Mesendoderm (in vitro differentiated cells): ENCODE results near the gene KLRF2.

Source experiments
- DNase-seq: peaks from one replicate; pipeline ENCODE4 v3.0.0; 2013
- H2AK5ac ChIP-seq: 2 replicates; pipeline ENCODE4 v1.6.1; 2013; ENCODE audit warnings: low read length, inconsistent platforms
- H2BK120ac ChIP-seq: 2 replicates; pipeline ENCODE4 v1.6.1; 2013; ENCODE audit warnings: low read depth, mild to moderate bottlenecking, low read length, moderate library complexity, mixed read lengths
- H2BK15ac ChIP-seq: replicated peaks from 2 replicates; pipeline ENCODE4 v1.6.1; 2013; ENCODE audit warnings: low read depth, mild to moderate bottlenecking, moderate library complexity
- H2BK5ac ChIP-seq: 2 replicates; pipeline ENCODE4 v1.6.1; 2013; ENCODE audit warnings: low read length, inconsistent platforms
- H3K18ac ChIP-seq: 2 replicates; pipeline ENCODE4 v1.6.1; 2013; ENCODE audit warnings: mild to moderate bottlenecking, low read length, mixed read lengths
- H3K23ac ChIP-seq: one replicate; pipeline ENCODE4 v1.6.1; 2013; ENCODE audit warnings: low read length
- H3K27ac ChIP-seq: 2 replicates; pipeline ENCODE4 v1.5.1; 2013; ENCODE audit warnings: low read depth, mild to moderate bottlenecking, inconsistent platforms, low read length, moderate library complexity
- H3K27me3 ChIP-seq: 2 replicates; pipeline ENCODE4 v1.6.1; 2013; ENCODE audit warnings: low read length, control low read depth, mild to moderate bottlenecking, inconsistent platforms; ENCODE audit not compliant: insufficient read depth, poor library complexity
- H3K36me3 ChIP-seq: 2 replicates; pipeline ENCODE4 v1.6.1; 2013; ENCODE audit warnings: low read length, inconsistent platforms; ENCODE audit not compliant: control insufficient read depth, insufficient read depth
- H3K4ac ChIP-seq: one replicate; pipeline ENCODE4 v1.6.1; 2013; ENCODE audit warnings: low read depth, mild to moderate bottlenecking, low read length, moderate library complexity
- H3K4me1 ChIP-seq: 2 replicates; pipeline ENCODE4 v1.6.1; 2013; ENCODE audit warnings: low read depth, low read length, inconsistent platforms; ENCODE audit not compliant: control insufficient read depth
- H3K4me2 ChIP-seq: 2 replicates; pipeline ENCODE4 v1.6.1; 2013; ENCODE audit warnings: low read length
- H3K4me3 ChIP-seq: 2 replicates; pipeline ENCODE4 v1.5.1; 2013; ENCODE audit warnings: mild to moderate bottlenecking, low read length
- H3K56ac ChIP-seq: one replicate; pipeline ENCODE4 v1.6.1; 2013; ENCODE audit warnings: low read length
- H3K79me1 ChIP-seq: 2 replicates; pipeline ENCODE4 v1.6.1; 2013; ENCODE audit warnings: low read length, inconsistent platforms
- H3K79me2 ChIP-seq: 2 replicates; pipeline ENCODE4 v1.6.1; 2013; ENCODE audit warnings: mild to moderate bottlenecking, low read length; ENCODE audit not compliant: control insufficient read depth, insufficient read depth
- H3K9ac ChIP-seq: 2 replicates; pipeline ENCODE4 v1.6.1; 2013; ENCODE audit warnings: low read length, inconsistent platforms
- H4K5ac ChIP-seq: one replicate; pipeline ENCODE4 v1.6.1; 2013; ENCODE audit warnings: low read length
- H4K8ac ChIP-seq: one replicate; pipeline ENCODE4 v1.6.1; 2013; ENCODE audit warnings: low read depth, mild to moderate bottlenecking, control low read depth, low read length, moderate library complexity
- WGBS: extraction: QIAGEN DNeasy Blood & Tissue Kit; methylation state at CpG from one replicate; pipeline ENCODE4 v1.1.7; 2013; ENCODE audit warnings: low lambda C conversion rate, missing lambda C conversion rate; ENCODE audit not compliant: insufficient coverage; ENCODE audit errors: extremely low coverage; 5-methylcytosine and 5-hydroxymethylcytosine counted together

Gene KLRF2

GRCh38 chr12:9868311-9868801, 12.9 kb upstream of the KLRF2 start:
- Histone ChIP-seq H3K4ac (no peak overlapping the region), H3K27ac (no peak overlapping the region), H2BK120ac (no peak overlapping the region), H3K27me3 (no peaks in the 10 kb centered on the region), H2AK5ac (no peak overlapping the region), H4K5ac (no peak overlapping the region), H3K36me3 (no peaks in the 10 kb centered on the region), H3K4me3 (no peak overlapping the region), H3K18ac (no peak overlapping the region), H3K79me1 (no peaks in the 10 kb centered on the region), H3K79me2 (no peaks in the 10 kb centered on the region), H3K56ac (no peak overlapping the region), H3K9ac (no peak overlapping the region), H3K4me1 (peaks cover 2% of the 10 kb centered on the region), H4K8ac (no peak overlapping the region), H2BK15ac (no peak overlapping the region), H2BK5ac (no peak overlapping the region), H3K4me2 (no peak overlapping the region), H3K23ac (no peak overlapping the region)
- no peak for DNase-seq
- WGBS, result no CpG with 5 or more reads among the region's 11 CpGs

- Histone ChIP-seq H4K8ac (no peak overlapping the region), H3K18ac (no peak overlapping the region), H2BK120ac (no peak overlapping the region), H3K4me2 (no peak overlapping the region), H3K36me3 (no peaks in the 10 kb centered on the region), H2BK5ac (no peak overlapping the region), H3K79me1 (no peaks in the 10 kb centered on the region), H3K4me3 (no peak overlapping the region), H3K23ac (no peak overlapping the region), H3K79me2 (no peaks in the 10 kb centered on the region), H4K5ac (no peak overlapping the region), H3K27me3 (no peaks in the 10 kb centered on the region), H3K56ac (no peak overlapping the region), H2AK5ac (no peak overlapping the region), H3K9ac (no peak overlapping the region), H3K4me1 (peaks cover 2% of the 10 kb centered on the region), H3K27ac (no peak overlapping the region), H2BK15ac (no peak overlapping the region), H3K4ac (no peak overlapping the region)
- DNase-seq, result no peak
- WGBS, result 100% methylated on average over 1 of the region's 4 CpGs
These were observed 12.4 kb upstream of the KLRF2 start for GRCh38 chr12:9868951-9869306.

- Histone ChIP-seq H3K4me1 (peaks cover 2% of the 10 kb centered on the region), H3K4me3 (no peak within 1 kb of the TSS), H3K4me2 (no peak within 1 kb of the TSS), H3K79me1 (no peaks in the 10 kb centered on the region), H2BK5ac (no peak within 1 kb of the TSS), H3K56ac (no peak within 1 kb of the TSS), H2AK5ac (no peak within 1 kb of the TSS), H3K18ac (no peak within 1 kb of the TSS), H4K8ac (no peak within 1 kb of the TSS), H3K79me2 (no peaks in the 10 kb centered on the region), H3K27me3 (no peaks in the 10 kb centered on the region), H2BK120ac (no peak within 1 kb of the TSS), H3K27ac (no peak within 1 kb of the TSS), H3K4ac (no peak within 1 kb of the TSS), H3K36me3 (no peaks in the 10 kb centered on the region), H3K23ac (no peak within 1 kb of the TSS), H4K5ac (no peak within 1 kb of the TSS), H2BK15ac (no peak within 1 kb of the TSS), H3K9ac (no peak within 1 kb of the TSS)
- no peak for DNase-seq
- WGBS, result no CpG with 5 or more reads among the region's 11 CpGs
These were observed 11.8 kb upstream of the KLRF2 start, which contains the start of gene CLEC2B for GRCh38 chr12:9869307-9870161. CLEC2B (minus strand) TSS chr12:9869354.

DNA sequence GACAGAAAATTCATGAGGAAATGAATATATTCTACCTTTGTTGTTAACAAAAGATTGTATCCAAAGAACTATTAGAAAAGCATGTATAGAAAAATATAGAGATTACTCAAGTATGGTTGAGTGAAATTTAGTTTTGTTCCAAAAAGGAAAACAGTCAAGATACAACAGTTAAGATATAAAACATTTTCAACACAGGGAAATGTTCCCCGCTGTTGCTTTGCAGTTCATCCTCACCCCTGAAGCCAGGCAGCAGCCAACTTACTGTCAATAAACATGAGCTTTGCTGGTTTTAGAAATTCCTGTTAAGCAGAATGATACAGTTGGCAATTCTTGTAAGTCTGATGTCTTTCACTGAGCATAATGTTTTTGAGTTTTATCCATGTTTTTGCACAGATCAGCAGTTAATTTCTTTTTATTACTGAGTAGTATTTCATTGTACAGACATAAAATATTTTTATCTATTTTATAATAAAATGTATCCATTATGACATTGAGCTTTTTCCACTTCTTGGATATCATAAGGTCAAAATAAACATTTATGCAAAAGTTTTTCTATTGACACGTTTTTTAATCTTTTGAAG, 10.9 kb upstream of the KLRF2 start:
- H3K4me2 ChIP-seq, result no peak overlapping the region
- H3K4me1 ChIP-seq, result peaks cover 2% of the 10 kb centered on the region
- no peak overlapping the region for H2BK5ac ChIP-seq
- H3K4me3 ChIP-seq, result no peak overlapping the region
- H4K8ac ChIP-seq, result no peak overlapping the region
- no peak overlapping the region for H2BK120ac ChIP-seq
- H2BK15ac ChIP-seq, result no peak overlapping the region
- DNase-seq, result no peak
- H2AK5ac ChIP-seq, result no peak overlapping the region
- no peak overlapping the region for H3K9ac ChIP-seq
- H3K36me3 ChIP-seq, result no peaks in the 10 kb centered on the region
- H3K79me1 ChIP-seq, result no peaks in the 10 kb centered on the region
- no peak overlapping the region for H3K56ac ChIP-seq
- H3K27ac ChIP-seq, result no peak overlapping the region
- H3K23ac ChIP-seq, result no peak overlapping the region
- no peak overlapping the region for H3K4ac ChIP-seq
- H3K79me2 ChIP-seq, result no peaks in the 10 kb centered on the region
- no peak overlapping the region for H4K5ac ChIP-seq
- no peaks in the 10 kb centered on the region for H3K27me3 ChIP-seq
- H3K18ac ChIP-seq, result no peak overlapping the region
- no CpG with 5 or more reads among the region's 2 CpGs for WGBS

GRCh38 chr12:9872162-9872561, 9.1 kb upstream of the KLRF2 start:
- Histone ChIP-seq H3K27me3 (no peaks in the 10 kb centered on the region), H3K79me2 (no peaks in the 10 kb centered on the region), H2BK120ac (no peak overlapping the region), H3K56ac (no peak overlapping the region), H2AK5ac (no peak overlapping the region), H3K9ac (no peak overlapping the region), H3K79me1 (no peaks in the 10 kb centered on the region), H2BK15ac (no peak overlapping the region), H3K27ac (no peak overlapping the region), H2BK5ac (no peak overlapping the region), H3K4ac (no peak overlapping the region), H3K4me1 (peaks cover 2% of the 10 kb centered on the region), H4K8ac (no peak overlapping the region), H3K4me2 (no peak overlapping the region), H3K36me3 (no peaks in the 10 kb centered on the region), H4K5ac (no peak overlapping the region), H3K18ac (no peak overlapping the region), H3K23ac (no peak overlapping the region), H3K4me3 (no peak overlapping the region)
- no peak for DNase-seq
- WGBS, result no CpG with 5 or more reads among the region's 3 CpGs
